ENCODE data around the gene SPO11. TPM values are rescaled to one million over a fixed set of nuclear protein-coding genes. Genes with fewer than 3 reads are reported as not detected.
A peak's percentile ranks its signal among the peaks of the same experiment; 100 is the strongest.
"Not testable (repeated sequence)": the region's sequence is repeated elsewhere in the genome, so short reads cannot be mapped to it uniquely, and the experiment has no call there.

The SPO11 gene
- polyA plus RNA-seq, 5 donors: not detected

GRCh38 chr20:57332105-57333089, 2.8 kb downstream of the SPO11 start:
- no peak for DNase-seq

- DNase-seq: no peak
These were observed 5.8 kb downstream of the SPO11 start for GRCh38 chr20:57335392-57335791.

- DNase-seq: no peak
These were observed 12.1 kb downstream of the SPO11 start for GRCh38 chr20:57341663-57342062.

DNA sequence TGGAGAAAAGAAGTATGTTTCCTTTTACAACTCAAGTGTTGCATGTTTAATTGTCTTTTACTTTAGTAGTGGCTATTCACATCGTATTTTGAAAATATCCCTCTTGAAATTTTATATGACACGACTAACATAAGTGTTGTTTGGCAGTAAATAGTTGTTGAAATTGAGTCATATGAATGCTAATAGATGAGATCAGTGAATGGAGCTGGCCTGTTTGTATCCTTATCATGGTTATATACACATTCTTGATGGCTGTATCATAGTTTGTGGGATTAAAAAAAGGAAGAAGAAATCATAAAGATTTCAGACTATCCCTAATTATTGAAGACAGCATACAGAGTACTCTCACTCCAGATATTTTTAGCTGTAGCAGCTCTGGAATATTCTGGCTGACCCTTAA, 13.2 kb downstream of the SPO11 start:
- no peak for DNase-seq

DNA sequence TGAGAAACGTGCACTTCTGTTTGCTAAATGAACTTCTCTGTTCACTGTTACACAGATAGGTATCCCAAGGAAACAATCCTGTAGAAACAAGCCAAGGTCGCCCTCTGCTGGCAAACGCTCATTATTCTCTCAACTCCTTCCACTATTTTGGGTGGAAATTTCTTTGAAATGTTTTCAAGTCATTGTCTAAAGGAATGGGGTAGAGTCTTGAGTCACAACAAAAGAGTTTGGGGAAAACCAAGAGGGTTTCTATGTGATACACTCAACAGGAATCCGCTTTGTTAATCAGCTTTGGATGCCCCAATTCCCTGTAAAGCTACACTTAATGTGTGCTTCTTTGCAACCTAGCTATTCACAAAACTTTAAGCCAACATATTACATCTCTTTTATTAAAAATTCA, 16.9 kb downstream of the SPO11 start:
- peak; percentile 34 to 66 for DNase-seq

GRCh38 chr20:57347393-57347792, 17.8 kb downstream of the SPO11 start:
- DNase-seq: no peak

DNA sequence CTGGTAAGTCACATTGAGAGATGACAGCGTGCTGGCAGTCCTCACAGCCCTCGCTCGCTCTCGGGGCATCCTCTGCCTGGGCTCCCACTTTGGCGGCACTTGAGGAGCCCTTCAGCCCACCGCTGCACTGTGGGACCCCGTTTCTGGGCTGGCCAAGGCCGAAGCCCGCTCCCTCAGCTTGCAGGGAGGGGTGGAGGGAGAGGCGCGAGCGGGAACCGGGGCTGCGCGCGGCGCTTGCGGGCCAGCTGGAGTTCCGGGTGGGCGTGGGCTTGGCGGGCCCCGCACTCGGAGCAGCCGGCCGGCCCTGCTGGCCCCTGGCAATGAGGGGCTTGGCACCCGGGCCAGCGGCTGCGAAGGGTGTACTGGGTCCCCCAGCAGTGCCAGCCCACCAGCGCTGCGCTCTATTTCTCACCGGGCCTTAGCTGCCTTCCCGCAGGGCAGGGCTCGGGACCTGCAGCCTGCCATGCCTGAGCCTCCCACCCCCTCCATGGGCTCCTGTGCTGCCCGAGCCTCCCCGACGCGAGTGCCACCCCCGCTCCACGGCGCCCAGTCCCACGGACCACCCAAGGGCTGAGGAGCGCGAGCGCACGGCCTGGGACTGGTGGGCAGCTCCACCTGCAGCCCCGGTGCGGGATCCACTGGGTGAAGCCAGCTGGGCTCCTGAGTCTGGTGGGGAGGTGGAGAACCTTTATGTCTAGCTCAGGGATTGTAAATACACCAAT, 18.8 kb downstream of the SPO11 start:
- DNase-seq: not testable (repeated sequence)

- not testable (repeated sequence) for DNase-seq
These were observed 19.4 kb downstream of the SPO11 start for GRCh38 chr20:57348922-57349574.

DNA sequence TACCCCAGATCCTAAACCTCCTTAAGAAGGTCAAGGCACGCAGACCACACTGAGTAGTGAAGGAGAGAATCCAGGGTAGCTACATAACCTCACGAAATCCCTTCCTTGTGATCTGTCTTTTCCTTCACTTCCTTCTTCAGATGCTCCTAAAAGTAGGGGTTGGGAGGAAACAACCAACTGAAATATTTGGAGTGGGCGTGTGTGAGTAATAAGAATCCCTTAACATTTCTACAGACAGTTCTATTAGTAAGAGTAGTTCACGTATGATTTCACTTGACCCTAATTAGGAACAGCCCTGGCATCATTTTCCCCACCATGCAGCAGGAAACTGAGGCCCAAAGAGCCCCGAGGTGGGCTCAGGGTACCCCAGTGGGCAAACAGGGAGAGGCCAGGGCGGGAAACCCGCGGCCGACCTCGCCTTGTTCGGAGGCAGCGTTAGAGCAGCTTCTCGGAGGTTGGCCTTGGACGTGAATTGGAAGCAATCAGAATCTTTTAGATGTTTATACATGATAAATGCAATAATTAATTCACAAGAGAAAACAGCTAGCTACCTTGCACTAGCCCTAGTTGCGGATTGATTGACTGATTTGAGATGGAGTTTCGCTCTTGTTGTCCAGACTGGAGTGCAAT, 20.6 kb downstream of the SPO11 start:
- no peak for DNase-seq

GRCh38 chr20:57350726-57351041, 21.1 kb downstream of the SPO11 start:
- not testable (repeated sequence) for DNase-seq

- DNase-seq: peak; percentile 86 to 89
These were observed 21.6 kb downstream of the SPO11 start, which contains the start of gene RAE1 for GRCh38 chr20:57351042-57351783. RAE1 (plus strand) TSS chr20:57351255; CDS start chr20:57354039, 2,784 bp downstream.

- DNase-seq: no peak
These were observed 22.7 kb downstream of the SPO11 start for GRCh38 chr20:57352305-57352704.

GRCh38 chr20:57353351-57353750, 23.7 kb downstream of the SPO11 start:
- DNase-seq: no peak

GRCh38 chr20:57361517-57361916, 31.9 kb downstream of the SPO11 start:
- DNase-seq: no peak

DNA sequence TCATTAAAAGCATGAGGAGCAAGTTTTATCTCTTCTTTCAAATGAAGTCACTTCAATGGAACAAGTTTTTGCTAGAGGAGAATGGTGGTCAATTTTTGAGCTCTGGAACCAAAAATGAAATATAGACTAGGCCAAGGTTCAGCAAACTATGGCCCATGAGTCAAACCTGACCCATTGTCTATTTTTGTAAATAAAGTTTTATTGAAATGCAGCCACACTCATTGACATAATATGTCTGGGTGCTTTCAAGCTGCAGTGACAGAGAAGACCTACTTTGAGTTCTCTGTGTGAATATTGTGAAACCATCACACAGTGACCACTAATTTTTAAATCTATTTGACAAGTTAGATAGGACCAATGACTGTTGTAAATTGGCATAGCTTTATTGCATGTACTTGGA, 34.8 kb downstream of the SPO11 start:
- no peak for DNase-seq

GRCh38 chr20:57369596-57369995, 40.0 kb downstream of the SPO11 start:
- no peak for DNase-seq

DNA sequence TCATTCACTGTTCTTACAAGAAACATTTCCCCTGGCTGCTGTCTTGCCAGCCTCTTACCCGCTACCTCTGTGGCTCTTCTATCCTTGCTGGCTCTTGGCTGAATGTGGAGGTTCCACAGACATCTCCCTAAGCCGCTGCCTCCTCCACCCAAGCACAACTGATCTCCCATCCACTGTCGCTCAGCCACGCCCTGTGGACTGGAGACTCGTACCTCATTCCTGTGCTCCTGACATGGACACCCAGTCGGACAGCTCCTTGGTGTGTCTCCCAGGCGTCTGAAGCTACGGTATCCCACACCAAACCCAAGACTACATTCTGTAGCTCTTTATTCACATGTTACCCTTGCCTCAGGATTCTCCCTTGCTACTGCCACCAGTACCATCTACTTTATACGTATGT, 40.7 kb downstream of the SPO11 start:
- no peak for DNase-seq

- no peak for DNase-seq
These were observed 41.8 kb downstream of the SPO11 start for GRCh38 chr20:57371363-57371762.

GRCh38 chr20:57372157-57372556, 42.6 kb downstream of the SPO11 start:
- no peak for DNase-seq

DNA sequence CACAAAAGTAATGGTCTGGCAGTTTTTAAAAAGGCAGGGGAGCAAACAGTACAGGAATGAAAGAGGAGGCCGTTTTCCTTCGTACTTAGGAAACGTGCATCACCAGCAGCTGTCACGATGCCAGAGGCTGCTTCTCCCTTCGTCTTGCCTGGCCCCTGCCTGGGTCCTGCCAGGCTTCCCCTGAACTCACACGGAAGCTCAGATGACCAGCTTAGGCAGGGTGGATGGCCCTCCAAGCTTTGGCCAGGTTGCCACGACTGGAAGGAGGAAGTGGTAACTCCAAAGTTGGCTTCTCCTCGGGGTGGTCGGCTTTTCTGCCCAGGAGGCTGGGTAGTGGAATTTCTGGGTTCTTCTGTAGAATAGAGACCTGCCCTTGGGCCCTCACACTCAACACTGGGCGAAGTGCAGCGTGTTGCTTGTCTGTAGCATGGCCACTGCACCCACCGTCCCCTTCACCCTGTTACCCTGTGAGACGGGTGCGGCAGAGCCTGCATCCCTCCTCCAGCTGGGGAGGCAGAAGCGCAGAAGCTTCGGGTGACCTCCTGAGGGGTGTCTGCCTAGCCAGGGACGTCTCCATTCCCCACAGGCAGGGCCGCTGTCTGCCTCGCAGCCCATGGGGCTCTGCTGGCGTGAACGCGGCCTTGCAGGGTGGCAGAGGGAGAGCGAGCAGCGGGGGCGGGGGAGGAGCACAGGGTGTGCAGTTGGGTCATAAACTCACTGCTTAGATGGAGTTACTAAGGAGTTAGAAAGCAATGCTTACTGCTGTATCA, 43.2 kb downstream of the SPO11 start:
- DNase-seq: no peak
